Activated CD8-positive, alpha-beta memory T cell treated with anti-CD3 and anti-CD28 coated beads, Interleukin-2, amount 50 U/mL, for 4 hours (primary cell): ENCODE data around the gene LAMA5.

ENCODE experiments used
- DNase-seq: peaks from one replicate; pipeline ENCODE4 v3.0.0-alpha.2; 2020

The LAMA5 gene

DNA sequence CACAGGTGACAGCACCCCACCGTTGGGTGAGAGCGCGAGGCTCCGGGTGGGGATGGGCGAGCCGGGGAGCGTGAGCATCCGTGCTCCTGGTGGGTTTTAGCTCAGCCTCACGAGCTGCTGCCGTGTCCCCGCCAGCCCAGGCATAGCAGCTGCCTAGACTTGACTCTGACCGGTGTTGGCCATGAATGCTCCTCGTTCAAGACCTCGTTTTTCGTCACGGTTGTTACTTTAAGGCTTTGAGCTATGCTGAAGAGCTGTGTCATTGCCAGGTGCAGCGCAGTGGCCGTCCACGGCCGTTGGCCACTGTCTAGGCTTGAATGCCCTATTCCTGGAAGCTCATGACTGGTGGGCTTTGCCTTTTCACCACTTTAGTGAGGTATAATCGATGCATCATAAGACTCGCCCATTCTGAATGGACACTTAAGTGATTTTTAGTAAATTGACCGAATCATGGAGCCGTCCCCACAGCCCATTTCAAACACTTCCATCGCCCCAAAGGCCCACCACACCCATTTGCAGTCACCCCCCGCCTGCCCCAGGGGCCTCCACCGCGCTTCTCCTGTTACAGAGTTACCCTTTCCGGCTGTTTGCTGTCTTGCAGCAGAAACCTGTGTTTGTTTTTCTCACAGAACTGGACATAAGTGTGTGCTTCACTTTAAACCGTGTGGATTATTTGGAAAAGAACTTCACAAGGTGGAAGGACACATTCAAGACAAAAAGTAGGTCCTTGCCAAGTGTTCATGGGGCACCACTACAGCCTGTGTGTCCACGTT is 85.8 kb downstream of the LAMA5 start:
- no peak for DNase-seq

GRCh38 chr20:62280303-62280702 is 86.8 kb downstream of the LAMA5 start:
- DNase-seq: no peak

GRCh38 chr20:62277253-62277652 is 89.9 kb downstream of the LAMA5 start:
- DNase-seq: no peak

DNA sequence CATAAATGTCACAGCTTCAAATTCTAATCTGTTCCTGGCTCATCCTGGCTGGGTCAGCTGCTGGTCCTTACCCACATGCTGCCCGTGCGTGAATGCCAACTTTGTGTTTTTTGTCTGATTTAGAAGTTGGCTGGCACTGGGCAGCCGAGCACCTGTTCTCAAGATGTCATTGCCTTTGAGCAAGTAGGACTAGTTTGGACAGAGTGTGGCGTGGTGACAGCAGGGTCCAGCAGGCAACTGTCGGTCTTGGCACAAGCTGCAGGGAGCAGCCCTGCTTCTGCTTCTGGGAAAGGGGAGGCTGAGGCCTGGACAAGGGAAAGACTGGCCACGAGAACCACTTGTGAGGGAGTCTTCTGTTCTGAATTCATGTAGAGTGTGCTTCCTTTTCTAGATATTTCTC is 90.7 kb downstream of the LAMA5 start:
- no peak for DNase-seq

DNA sequence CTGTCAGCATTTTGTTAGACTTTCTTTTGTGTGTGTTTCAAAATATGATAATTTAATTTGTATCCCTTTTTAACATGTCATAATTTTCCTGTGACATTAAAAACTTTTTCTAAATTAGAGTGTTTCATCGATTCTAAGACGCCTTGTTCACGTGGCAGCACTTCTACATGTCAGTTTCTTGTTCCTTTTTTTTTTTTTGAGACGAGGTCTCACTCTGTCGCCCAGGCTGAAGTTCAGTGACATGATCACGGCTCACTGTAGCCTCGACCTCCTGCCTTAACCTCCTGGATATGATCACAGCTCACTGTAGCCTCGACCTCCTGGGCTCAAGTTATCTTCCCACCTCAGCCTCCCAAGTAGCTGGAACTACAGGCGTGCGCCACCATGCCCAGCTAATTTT is 91.9 kb downstream of the LAMA5 start:
- no peak for DNase-seq

DNA sequence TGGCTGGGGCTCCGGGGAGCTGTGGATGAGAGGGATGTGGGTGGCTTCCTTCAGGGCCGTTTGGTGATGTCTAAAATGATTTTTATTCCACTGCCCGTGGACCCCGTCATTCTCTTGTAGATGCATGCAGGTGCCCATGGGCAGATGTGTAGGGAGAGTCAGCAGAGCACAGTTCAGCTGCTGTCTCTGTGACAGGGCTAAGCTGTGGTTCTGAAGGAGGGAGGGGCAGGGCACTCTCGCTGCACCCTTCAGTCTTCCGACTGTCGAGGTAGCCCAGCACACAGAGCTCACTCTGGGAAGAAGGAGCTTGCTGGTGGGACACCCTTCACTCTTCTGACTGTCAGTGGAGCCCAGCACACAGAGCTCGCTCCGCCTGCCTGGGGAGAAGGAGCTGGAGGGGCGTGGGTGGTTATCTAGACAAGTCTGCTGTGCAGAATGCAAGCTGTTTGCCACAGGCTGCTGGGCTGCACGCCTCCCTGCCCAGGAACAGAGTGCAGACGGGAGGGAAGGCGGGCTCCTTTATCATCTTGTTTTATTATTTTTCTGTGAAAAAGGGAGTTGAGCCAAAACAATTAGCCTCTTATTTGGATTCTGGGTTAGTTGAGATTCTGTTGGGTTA is 92.7 kb downstream of the LAMA5 start:
- no peak for DNase-seq

DNA sequence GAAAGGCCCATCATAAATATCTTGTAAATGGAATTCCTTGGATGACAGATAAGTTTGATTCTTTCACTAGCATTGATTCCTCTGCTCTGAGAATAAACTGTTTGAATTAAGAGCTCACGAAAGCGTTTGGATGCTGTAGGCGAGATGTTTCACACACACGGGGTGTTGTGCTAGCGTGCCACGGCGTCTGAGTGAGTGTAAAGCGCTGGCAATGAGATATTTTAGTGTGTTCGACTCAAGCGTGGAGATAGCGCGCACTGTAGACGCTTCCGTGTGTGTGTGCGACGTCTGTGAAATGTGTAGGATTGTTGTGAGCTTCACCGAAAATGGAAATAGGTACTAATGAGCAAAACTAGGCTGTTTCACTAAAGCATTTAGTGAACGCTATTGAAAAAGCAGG is 93.7 kb downstream of the LAMA5 start:
- no peak for DNase-seq

DNA sequence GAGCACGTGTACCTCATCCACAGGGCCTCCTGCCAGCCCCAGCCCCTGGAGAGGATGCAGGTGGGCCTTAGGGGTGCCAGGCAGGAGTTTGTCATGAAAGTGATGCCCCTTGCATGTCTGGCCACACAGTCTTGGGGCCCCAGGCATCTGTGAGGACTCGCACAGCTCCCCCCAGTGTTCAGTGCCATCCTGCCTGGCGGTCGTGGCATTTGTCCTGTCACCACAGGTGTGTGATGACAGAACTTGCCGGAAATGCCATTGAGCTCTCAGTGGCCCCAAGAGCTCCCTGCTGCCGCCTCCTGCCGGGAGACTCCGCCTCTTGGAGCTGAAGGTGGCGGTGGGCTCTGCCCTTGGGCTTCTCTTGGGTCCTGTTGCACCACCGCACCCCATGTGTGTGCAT is 94.9 kb downstream of the LAMA5 start:
- no peak for DNase-seq

- DNase-seq: no peak
Measured at GRCh38 chr20:62269871-62270270, 97.2 kb downstream of the LAMA5 start.

DNA sequence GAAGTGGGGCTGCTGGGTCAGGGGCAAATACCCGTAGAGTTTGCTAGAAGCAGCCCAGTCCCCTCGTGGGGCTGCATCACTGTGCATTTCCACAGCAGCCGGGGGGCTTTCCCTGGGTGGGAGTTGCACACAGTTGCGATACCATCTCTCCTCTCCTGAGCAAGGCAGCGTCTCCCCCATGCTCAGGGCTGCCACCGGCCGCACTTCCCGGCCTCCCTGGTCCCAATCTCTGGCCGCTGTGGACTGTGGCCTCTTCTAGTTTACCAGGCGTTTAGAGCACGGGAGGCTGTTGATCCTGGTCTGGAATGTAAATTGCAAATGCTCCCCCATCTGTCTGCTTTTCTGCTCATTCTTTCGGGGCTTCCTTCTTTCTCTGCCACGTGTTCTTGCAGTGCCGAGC is 97.7 kb downstream of the LAMA5 start:
- DNase-seq: no peak

DNA sequence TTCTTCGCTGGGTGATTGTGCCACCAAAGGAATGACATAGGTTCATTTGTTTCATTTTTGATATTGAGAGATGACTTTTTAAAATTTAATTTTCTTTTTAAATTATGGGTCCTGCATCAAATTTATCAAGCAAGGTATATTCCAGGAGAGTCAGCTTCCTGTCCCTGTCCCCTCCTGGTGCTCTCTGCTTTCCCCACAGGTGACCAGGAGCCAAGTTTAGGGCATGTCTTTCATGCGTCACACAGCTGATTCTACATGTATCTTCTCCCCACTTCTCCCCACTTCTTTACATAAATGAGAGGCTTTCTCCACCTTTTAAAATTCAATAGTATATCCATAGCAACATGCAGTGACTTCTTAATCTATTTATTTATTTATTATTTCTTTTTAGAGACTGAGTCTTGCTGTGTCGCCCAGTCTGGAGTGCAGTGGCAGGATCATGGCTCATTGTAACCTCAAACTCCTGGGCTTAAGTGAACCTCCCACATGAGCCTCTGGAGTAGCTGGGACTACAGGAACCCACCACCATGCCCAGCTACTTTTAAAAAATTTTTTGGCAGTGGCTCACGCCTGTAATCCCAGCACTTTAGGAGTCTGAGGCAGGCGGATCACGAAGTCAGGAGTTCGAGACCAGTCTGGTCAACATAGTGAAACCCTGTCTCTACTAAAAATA is 98.7 kb downstream of the LAMA5 start:
- DNase-seq: no peak

GRCh38 chr20:62267543-62267942 is 99.6 kb downstream of the LAMA5 start:
- DNase-seq: no peak

DNA sequence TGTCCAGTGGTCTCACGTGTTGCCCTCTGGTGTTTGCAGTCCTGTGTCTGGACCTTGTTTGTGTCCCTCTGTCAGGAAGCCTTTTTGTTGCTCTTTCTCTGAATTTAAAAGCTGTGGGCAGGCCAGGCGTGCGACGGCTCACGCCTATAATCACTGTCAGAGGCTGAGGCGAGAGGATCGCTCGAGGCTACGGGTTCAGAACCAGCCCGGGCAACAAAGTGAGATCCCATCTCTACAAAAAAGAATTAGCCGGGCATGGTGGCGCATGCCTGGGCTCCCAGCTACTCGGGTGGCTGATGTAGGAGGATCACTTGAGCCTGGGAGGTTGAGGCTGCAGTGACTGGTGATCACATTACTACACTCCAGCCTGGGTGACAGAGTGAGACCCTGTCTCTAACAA is 100.3 kb downstream of the LAMA5 start:
- DNase-seq: no peak

- no peak for DNase-seq
Measured at GRCh38 chr20:62266340-62266739, 100.8 kb downstream of the LAMA5 start.

DNA sequence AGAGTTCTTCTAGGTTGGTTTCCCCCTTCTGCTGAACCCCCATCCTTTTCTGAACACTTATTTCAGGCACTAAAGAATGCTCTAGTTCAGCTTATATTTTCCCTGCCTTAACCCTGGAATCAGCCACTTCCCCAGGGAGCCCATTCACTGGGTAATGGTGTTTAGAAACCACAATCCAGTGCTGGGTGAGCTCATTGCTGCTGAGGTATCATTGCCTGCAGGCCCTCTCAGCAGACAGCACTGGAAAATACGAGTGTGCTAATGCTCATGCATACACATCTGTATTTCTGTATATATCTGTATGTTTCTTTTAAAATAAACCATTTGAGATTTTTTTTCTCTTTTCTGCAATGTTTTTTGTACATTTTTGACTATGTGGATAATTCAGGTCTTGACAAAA is 101.7 kb downstream of the LAMA5 start:
- no peak for DNase-seq

- no peak for DNase-seq
Measured at GRCh38 chr20:62263396-62263795, 103.7 kb downstream of the LAMA5 start.

DNA sequence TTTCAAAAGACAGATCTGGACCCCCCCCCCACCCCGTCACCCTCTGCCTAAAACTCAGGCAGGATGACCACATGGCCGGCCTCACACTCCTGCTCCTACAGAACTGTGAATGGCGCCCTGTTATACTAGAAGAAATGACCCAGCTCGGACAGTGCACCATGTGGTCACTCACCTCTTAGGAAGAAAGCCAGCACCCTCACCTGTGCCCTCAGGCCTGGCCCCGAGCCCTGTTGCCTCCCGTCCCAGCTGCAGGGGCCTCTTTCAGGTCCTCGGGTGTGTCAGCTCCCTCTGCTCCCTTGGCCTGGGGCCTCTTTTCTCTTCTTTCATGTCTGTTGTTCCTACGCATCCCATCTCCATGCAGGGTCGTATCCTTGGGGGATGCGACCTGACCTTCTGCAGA is 105.0 kb downstream of the LAMA5 start:
- DNase-seq: no peak

DNA sequence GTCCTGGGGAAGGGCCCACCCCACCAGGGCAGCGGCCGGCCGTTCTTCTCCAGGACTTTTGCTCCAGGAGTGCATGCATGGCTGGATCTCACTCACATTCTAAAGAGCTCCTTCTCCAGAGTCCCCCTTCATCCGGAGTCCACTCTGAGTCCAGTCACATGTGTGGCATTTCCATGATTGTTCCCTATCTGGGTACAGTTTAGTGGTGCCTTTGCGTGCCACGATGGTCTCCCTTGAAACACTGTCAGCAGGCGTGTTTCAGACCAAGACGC is 107.9 kb downstream of the LAMA5 start:
- DNase-seq: no peak
